ENCODE data around the gene SLC37A4.
A peak's percentile ranks its signal among the peaks of the same experiment; 100 is the strongest.
"Not testable (repeated sequence)": the region's sequence is repeated elsewhere in the genome, so short reads cannot be mapped to it uniquely, and the experiment has no call there.

The SLC37A4 gene

DNA sequence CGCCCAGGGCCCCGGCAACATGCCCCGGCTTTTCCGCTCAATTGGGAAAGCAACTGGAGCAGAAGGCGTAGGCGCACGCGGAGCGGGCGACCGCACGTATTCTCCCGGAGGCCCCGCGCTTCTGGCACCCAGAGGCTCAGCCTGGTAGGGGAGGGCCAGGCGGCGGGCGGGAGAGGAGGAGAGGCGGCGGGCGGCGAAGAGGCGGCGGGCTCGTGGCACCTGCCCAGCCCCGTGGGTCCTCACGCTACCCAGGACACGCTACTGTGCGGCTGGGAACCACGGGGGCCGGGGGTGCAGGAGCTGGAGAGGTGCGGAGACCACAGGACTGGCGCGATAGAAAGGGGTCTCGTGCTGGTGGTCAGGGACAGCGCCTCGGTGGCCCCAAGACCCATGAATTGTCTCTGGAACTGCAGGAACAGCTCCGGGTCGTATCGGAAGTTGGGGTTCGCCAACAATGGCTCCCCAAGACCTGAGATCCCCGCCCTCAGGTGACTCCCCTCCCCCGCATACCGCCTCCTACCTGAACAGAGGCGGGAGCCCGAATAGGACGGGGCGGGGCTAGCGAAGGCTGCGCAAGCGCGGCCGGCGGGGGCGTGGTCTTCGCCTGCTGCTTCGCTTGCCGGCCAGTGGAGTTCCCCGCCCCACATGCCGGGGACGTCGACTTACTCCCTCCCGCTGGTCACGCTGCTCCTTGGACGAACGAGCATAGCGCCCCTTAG, at the start of gene SLC37A4:
Gene SLC37A4, minus strand, starts transcription at position 549 of the 719 bp plus-strand sequence.
- H3K4me1 ChIP-seq (ENCODE audit: control insufficient read depth, insufficient read depth, low read length), result peaks cover 34% of the 10 kb centered on the region
- no peaks in the 10 kb centered on the region for H3K27me3 ChIP-seq (ENCODE audit: control insufficient read depth, insufficient read depth, low read length)
- no peaks in the 10 kb centered on the region for H3K9me3 ChIP-seq (ENCODE audit: control insufficient read depth, low read length)
- H3K9ac ChIP-seq (ENCODE audit: low read length), result peak within 1 kb of the TSS; percentile 83
- peak within 1 kb of the TSS; percentile 67 for H3K4me3 ChIP-seq (ENCODE audit: low read length)
- H3K36me3 ChIP-seq (ENCODE audit: control insufficient read depth, insufficient read depth, low read length), result no peaks in the 10 kb centered on the region

DNA sequence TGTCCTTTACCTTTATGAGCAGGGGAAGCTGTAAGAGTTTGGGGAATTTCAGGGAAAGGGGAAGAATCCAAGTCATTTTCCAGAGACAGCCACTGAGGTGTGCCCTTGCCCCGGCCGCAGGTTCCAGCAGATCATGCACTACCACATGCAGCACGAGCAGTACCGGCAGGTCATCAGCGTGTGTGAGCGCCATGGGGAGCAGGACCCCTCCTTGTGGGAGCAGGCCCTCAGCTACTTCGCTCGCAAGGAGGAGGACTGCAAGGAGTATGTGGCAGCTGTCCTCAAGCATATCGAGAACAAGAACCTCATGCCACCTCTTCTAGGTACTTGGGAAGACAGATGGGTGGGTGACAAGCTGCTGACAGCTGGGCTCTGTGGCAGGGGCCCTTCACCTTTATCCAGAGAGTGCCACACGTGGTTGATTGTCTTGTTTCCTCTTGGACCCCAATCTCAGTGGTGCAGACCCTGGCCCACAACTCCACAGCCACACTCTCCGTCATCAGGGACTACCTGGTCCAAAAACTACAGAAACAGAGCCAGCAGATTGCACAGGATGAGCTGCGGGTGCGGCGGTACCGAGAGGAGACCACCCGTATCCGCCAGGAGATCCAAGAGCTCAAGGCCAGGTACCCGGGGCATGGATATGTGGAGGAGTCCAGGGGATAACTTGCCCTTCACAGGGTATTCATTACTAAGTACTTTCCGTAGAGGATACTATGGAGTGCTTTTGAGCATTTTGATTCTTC, 48.2 kb upstream of the SLC37A4 start:
- Histone ChIP-seq H3K4me1 (ENCODE audit: control insufficient read depth, insufficient read depth, low read length) (no peaks in the 10 kb centered on the region), H3K9me3 (ENCODE audit: control insufficient read depth, low read length) (no peaks in the 10 kb centered on the region), H3K4me3 (ENCODE audit: low read length) (no peak overlapping the region), H3K27me3 (ENCODE audit: control insufficient read depth, insufficient read depth, low read length) (no peaks in the 10 kb centered on the region), H3K9ac (ENCODE audit: low read length) (no peak overlapping the region), H3K36me3 (ENCODE audit: control insufficient read depth, insufficient read depth, low read length) (peaks cover 23% of the 10 kb centered on the region)

DNA sequence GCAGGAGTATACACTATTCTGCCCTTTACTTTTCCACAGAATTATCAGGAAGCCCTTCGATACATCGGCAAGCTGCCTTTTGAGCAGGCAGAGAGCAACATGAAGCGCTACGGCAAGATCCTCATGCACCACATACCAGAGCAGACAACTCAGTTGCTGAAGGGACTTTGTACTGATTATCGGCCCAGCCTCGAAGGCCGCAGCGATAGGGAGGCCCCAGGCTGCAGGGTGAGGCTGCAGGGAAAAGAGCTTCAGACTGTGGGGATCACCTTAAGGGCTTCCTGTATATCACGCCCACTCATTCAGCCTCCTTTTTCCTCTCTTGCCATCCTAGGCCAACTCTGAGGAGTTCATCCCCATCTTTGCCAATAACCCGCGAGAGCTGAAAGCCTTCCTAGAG, 47.2 kb upstream of the SLC37A4 start:
- H3K4me3 ChIP-seq (ENCODE audit: low read length), result no peak overlapping the region
- no peaks in the 10 kb centered on the region for H3K4me1 ChIP-seq (ENCODE audit: control insufficient read depth, insufficient read depth, low read length)
- no peaks in the 10 kb centered on the region for H3K9me3 ChIP-seq (ENCODE audit: control insufficient read depth, low read length)
- no peak overlapping the region for H3K9ac ChIP-seq (ENCODE audit: low read length)
- H3K27me3 ChIP-seq (ENCODE audit: control insufficient read depth, insufficient read depth, low read length), result no peaks in the 10 kb centered on the region
- H3K36me3 ChIP-seq (ENCODE audit: control insufficient read depth, insufficient read depth, low read length), result peaks cover 23% of the 10 kb centered on the region

DNA sequence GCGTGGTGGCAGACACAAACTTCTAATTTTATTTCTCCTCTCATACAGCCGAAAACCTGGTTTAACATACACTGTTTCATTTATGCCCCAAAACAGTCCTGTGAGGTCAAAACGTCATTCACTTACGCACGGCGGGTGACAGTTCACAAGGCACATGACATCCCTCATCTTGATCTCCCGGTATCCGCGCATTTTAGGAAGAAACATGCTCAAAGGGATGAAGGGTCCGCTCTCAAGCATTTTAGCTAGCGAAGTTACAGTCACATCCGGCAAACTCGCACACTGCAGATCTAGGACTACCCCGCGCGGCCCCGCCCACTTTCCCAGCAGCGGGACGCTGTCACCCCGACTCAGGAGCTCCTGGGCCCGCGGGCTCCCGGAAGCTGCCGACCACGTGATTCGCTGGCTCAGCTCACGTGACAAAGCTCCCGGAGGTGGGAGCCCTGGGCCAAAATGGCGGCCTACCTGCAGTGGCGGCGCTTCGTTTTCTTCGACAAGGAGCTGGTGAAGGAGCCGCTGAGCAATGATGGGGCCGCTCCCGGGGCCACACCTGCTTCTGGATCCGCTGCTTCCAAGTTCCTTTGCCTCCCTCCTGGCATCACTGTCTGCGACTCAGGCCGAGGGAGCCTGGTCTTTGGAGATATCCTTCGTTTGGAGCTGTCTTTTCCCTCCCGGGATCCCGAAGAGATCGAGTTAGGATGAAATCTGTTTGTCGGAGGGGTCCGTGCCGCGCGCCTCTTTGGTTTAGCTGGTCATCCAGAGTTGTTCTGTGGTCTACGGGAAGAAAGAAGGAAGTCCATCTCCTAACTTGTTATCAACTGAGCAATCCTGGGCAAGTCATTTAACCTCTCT, 36.9 kb upstream of the SLC37A4 start, which contains the start of gene VPS11:
Gene VPS11, plus strand, starts transcription at position 448 of the 852 bp plus-strand sequence. Its CDS starts 6 bp downstream, at position 454.
- Histone ChIP-seq H3K27me3 (ENCODE audit: control insufficient read depth, insufficient read depth, low read length) (no peaks in the 10 kb centered on the region), H3K4me1 (ENCODE audit: control insufficient read depth, insufficient read depth, low read length) (peaks cover 8% of the 10 kb centered on the region), H3K4me3 (ENCODE audit: low read length) (peak within 1 kb of the TSS; percentile 98), H3K9me3 (ENCODE audit: control insufficient read depth, low read length) (no peaks in the 10 kb centered on the region), H3K36me3 (ENCODE audit: control insufficient read depth, insufficient read depth, low read length) (no peaks in the 10 kb centered on the region), H3K9ac (ENCODE audit: low read length) (peak within 1 kb of the TSS; percentile 95)

DNA sequence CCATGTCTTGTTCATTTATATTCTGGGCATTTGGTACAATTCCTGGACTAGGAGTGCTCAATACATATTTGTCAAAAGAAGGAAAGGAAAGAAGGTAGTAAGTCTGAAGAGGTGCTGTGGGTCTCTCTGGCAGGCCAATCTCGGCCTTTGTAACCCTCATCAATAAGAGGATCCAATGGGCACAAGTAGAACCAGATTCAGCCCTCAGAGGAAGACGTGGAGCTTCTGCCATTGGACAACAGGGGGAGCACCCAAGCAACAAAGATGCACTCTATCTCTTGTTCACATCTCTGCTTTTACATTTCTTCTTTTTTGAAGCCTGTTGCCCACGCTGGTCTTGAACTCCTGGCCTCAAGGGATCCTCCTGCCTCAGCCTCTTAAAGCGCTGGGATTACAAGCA, 34.7 kb upstream of the SLC37A4 start:
- Histone ChIP-seq H3K4me3 (ENCODE audit: low read length) (no peak overlapping the region), H3K27me3 (ENCODE audit: control insufficient read depth, insufficient read depth, low read length) (no peaks in the 10 kb centered on the region), H3K9ac (ENCODE audit: low read length) (no peak overlapping the region), H3K4me1 (ENCODE audit: control insufficient read depth, insufficient read depth, low read length) (peaks cover 10% of the 10 kb centered on the region), H3K36me3 (ENCODE audit: control insufficient read depth, insufficient read depth, low read length) (no peaks in the 10 kb centered on the region), H3K9me3 (ENCODE audit: control insufficient read depth, low read length) (no peaks in the 10 kb centered on the region)

DNA sequence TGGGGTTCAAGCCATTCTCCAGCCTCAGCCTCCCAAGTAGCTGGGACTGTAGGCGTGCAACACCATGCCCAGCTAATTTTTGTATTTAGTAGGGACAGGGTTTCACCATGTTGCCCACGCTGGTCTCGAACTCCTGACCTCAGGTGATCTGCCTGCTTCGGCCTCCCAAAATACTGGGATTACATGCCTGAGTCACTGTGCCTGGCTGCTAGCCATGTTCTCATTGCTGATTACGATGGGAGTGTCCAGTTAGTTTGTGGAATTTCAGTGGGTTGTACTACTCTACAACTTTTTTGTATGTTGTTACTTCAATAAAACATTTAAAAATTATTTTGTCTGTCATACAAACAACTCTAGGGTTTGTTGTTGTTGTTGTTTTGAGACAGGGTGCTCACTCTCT, 32.1 kb upstream of the SLC37A4 start:
- H3K4me3 ChIP-seq (ENCODE audit: low read length), result no peak overlapping the region
- no peaks in the 10 kb centered on the region for H3K27me3 ChIP-seq (ENCODE audit: control insufficient read depth, insufficient read depth, low read length)
- H3K9ac ChIP-seq (ENCODE audit: low read length), result no peak overlapping the region
- H3K4me1 ChIP-seq (ENCODE audit: control insufficient read depth, insufficient read depth, low read length), result peaks cover 10% of the 10 kb centered on the region
- no peaks in the 10 kb centered on the region for H3K9me3 ChIP-seq (ENCODE audit: control insufficient read depth, low read length)
- no peaks in the 10 kb centered on the region for H3K36me3 ChIP-seq (ENCODE audit: control insufficient read depth, insufficient read depth, low read length)

DNA sequence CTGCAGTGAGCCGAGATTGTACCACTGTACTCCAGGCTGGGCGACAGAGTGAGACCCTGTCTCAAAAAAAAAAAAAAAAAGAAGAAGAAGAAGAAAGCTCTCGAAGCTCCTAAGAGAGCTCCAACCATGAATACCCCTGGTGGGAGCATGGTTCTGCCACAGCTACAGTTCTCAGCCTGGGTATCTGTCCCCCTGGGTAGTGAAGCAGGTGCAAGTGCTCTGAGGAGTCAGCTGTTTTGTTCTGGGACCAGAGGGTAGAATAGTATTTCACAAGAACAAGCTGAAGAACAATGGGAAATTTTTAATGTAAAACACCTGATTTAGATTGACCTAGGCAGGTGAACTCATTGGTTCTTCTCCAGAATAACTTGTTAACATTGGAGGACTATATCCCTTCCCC, 30.6 kb upstream of the SLC37A4 start:
- H3K9ac ChIP-seq (ENCODE audit: low read length), result no peak overlapping the region
- H3K4me1 ChIP-seq (ENCODE audit: control insufficient read depth, insufficient read depth, low read length), result peaks cover 8% of the 10 kb centered on the region
- no peak overlapping the region for H3K4me3 ChIP-seq (ENCODE audit: low read length)
- no peaks in the 10 kb centered on the region for H3K27me3 ChIP-seq (ENCODE audit: control insufficient read depth, insufficient read depth, low read length)
- H3K36me3 ChIP-seq (ENCODE audit: control insufficient read depth, insufficient read depth, low read length), result no peaks in the 10 kb centered on the region
- H3K9me3 ChIP-seq (ENCODE audit: control insufficient read depth, low read length), result no peaks in the 10 kb centered on the region

DNA sequence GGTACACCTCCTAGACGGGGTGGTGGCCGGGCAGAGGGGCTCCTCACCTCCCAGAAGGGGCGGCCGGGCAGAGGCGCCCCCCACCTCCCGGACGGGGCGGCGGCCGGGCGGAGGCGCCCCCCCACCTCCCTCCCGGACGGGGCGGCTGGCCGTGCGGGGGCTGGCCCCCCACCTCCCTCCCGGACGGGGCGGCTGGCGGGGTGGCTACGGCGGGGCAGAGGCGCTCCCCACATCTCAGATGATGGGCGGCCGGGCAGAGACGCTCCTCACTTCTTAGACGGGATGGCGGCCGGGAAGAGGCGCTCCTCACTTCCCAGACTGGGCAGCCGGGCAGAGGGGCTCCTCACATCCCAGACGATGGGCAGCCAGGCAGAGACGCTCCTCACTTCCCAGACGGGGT, 28.5 kb upstream of the SLC37A4 start:
- not testable (repeated sequence) for H3K4me3 ChIP-seq (ENCODE audit: low read length); H3K27me3 ChIP-seq (ENCODE audit: control insufficient read depth, insufficient read depth, low read length); H3K9ac ChIP-seq (ENCODE audit: low read length); H3K36me3 ChIP-seq (ENCODE audit: control insufficient read depth, insufficient read depth, low read length); H3K9me3 ChIP-seq (ENCODE audit: control insufficient read depth, low read length)
- H3K4me1 ChIP-seq (ENCODE audit: control insufficient read depth, insufficient read depth, low read length), result peaks cover 20% of the 10 kb centered on the region

DNA sequence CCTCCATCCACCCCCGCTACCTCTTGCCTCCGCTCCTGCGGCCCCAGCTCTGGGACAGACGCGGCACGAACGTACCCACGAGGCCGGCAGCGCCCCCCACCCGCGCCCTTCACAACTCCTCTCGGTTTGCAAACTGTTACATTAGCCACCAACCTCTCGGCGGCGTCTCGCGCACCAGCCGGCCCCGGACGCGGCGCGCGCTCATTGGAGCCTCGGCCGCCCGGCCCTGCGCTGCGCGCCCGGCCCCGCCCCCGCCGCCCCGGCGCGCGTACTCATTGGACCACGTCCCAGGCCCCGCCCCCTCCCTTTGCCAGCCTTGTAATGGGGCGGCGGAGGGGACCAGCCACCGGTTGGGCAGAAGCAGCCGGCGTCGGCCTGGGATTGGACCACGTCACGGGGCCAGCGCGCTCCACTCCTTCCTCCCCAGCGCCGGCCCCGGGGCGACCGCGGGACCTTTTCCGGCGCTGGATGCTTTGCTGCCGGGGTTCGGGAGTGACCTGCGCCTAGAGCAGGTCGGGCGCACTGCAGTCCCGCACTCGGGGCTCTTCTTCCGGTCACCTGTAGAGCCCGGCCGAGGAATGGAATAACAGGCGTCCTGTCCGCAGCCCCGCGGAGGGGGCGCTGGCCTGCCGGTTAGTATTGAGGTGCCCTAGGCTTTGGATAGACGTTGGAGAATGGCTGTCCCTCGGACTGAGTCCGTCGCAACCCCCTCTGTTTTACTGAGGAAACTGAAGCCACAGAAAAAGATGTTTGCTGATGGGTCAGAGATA, 26.5 kb upstream of the SLC37A4 start, which contains the start of gene HYOU1:
Gene HYOU1, minus strand, starts transcription at position 206 of the 770 bp plus-strand sequence. CDS start 1,045 bp downstream, outside the sequence.
- Histone ChIP-seq H3K36me3 (ENCODE audit: control insufficient read depth, insufficient read depth, low read length) (peaks cover 20% of the 10 kb centered on the region), H3K4me1 (ENCODE audit: control insufficient read depth, insufficient read depth, low read length) (peaks cover 15% of the 10 kb centered on the region), H3K4me3 (ENCODE audit: low read length) (peak within 1 kb of the TSS; percentile 60), H3K27me3 (ENCODE audit: control insufficient read depth, insufficient read depth, low read length) (no peaks in the 10 kb centered on the region), H3K9me3 (ENCODE audit: control insufficient read depth, low read length) (no peaks in the 10 kb centered on the region), H3K9ac (ENCODE audit: low read length) (peak within 1 kb of the TSS; percentile 75)

DNA sequence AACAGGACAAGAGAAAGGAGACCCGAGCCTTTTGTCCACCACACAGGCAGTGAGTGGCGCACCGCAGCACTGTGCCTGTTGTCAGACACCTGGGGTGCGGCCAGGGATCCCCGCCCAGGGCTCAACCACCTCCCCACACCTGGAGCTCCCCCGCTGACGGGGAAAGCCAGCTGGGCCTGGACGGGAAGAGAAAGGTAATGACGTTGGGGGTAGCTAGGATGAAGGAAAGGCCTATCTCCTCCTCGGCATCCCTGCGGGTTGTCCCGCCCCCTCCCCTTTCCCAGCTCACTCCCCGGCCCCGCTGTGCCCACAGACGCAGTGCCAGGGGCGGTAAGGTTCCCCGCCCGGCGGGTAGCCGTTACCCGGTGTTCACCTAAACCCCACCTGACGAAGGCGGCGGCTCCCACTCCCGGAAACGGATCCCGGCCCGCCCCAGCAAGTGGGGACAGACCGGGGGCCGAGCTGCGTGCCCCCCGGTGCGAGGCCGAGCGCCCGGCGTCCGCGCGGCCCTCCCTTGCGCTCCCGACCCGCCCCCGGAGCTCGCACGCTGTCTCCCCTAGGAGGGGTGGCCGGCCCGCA, 25.8 kb upstream of the SLC37A4 start:
- peak overlapping the region; percentile 60 for H3K4me3 ChIP-seq (ENCODE audit: low read length)
- H3K36me3 ChIP-seq (ENCODE audit: control insufficient read depth, insufficient read depth, low read length), result peaks cover 24% of the 10 kb centered on the region
- H3K9ac ChIP-seq (ENCODE audit: low read length), result peak overlapping the region; percentile 75
- peaks cover 15% of the 10 kb centered on the region for H3K4me1 ChIP-seq (ENCODE audit: control insufficient read depth, insufficient read depth, low read length)
- H3K27me3 ChIP-seq (ENCODE audit: control insufficient read depth, insufficient read depth, low read length), result no peaks in the 10 kb centered on the region
- H3K9me3 ChIP-seq (ENCODE audit: control insufficient read depth, low read length), result no peaks in the 10 kb centered on the region

DNA sequence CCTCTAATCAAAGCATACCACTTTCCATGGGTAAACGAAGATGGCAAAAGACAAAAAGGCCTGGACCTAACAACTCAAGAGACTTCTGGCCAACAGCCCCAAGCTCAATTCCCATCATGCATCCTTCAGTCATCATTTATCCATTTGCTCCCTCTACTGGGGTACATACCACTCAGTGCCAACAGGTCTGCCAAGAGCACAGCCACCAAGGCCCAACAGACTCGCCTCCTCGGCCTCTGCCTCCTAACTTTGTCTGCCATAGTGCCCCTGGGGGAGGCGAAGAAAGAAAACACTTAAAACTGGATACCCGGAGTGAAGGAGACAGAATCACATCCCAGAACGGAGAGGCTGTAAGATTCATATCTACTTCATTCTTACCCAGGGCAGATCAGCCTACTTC, 25.2 kb upstream of the SLC37A4 start:
- Histone ChIP-seq H3K9me3 (ENCODE audit: control insufficient read depth, low read length) (no peaks in the 10 kb centered on the region), H3K9ac (ENCODE audit: low read length) (peak overlapping the region; percentile 75), H3K36me3 (ENCODE audit: control insufficient read depth, insufficient read depth, low read length) (peaks cover 24% of the 10 kb centered on the region), H3K4me1 (ENCODE audit: control insufficient read depth, insufficient read depth, low read length) (peaks cover 15% of the 10 kb centered on the region), H3K27me3 (ENCODE audit: control insufficient read depth, insufficient read depth, low read length) (no peaks in the 10 kb centered on the region), H3K4me3 (ENCODE audit: low read length) (peak overlapping the region; percentile 60)

Measured in mucosa of stomach (tissue), 1 donor.